MM.1S (cell line): ENCODE data around the gene HAUS7.

Experiments used
- EZH2phosphoT487 ChIP-seq: fragments of 300-600 bp; sonication (generic); IDR thresholded peaks from 2 replicates; pipeline ENCODE4 v1.6.1; 2018; ENCODE audit warnings: antibody characterized with exemption, low read length
- TF ChIP-seq, protein P1 (sequence below): fragments of 300-600 bp; sonication (generic); IDR thresholded peaks from 2 replicates; pipeline ENCODE4 v1.5.1; 2016; ENCODE audit warnings: antibody characterized with exemption, low read length, mixed read lengths

DNA sequence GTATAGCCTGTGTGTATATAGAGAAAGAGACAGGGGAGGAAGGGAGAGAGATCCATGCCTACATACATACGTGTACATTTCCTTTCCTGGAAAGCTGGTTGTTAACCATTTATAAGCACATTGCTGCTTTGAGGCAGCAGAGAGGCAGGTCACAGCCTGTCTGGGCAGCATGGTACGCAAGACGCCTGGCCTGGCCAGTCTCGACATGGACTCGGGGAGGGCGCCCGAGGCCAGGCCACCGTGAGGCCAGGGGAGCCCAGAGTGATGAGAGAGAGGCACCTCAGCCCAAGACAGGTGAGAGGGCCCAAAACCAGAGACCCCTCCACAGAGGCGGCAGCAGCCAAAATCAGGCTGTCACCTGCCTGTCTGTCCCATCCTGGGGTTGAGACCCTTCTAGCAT, 28.4 kb downstream of the HAUS7 start:
- TF ChIP-seq EZH2phosphoT487 = no peak
- TF ChIP-seq, protein P1, sequence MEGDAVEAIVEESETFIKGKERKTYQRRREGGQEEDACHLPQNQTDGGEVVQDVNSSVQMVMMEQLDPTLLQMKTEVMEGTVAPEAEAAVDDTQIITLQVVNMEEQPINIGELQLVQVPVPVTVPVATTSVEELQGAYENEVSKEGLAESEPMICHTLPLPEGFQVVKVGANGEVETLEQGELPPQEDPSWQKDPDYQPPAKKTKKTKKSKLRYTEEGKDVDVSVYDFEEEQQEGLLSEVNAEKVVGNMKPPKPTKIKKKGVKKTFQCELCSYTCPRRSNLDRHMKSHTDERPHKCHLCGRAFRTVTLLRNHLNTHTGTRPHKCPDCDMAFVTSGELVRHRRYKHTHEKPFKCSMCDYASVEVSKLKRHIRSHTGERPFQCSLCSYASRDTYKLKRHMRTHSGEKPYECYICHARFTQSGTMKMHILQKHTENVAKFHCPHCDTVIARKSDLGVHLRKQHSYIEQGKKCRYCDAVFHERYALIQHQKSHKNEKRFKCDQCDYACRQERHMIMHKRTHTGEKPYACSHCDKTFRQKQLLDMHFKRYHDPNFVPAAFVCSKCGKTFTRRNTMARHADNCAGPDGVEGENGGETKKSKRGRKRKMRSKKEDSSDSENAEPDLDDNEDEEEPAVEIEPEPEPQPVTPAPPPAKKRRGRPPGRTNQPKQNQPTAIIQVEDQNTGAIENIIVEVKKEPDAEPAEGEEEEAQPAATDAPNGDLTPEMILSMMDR = no peak
